ENCODE measurements around the gene CRNKL1. TPM values are rescaled to one million over a fixed set of nuclear protein-coding genes. Genes with fewer than 3 reads are reported as not detected.

CRNKL1 gene
- total RNA-seq, 1 donor: 33.7 TPM

GRCh38 chr20:20095114-20095872 is 43.0 kb upstream of the CRNKL1 start:
- TF ChIP-seq, protein P1, sequence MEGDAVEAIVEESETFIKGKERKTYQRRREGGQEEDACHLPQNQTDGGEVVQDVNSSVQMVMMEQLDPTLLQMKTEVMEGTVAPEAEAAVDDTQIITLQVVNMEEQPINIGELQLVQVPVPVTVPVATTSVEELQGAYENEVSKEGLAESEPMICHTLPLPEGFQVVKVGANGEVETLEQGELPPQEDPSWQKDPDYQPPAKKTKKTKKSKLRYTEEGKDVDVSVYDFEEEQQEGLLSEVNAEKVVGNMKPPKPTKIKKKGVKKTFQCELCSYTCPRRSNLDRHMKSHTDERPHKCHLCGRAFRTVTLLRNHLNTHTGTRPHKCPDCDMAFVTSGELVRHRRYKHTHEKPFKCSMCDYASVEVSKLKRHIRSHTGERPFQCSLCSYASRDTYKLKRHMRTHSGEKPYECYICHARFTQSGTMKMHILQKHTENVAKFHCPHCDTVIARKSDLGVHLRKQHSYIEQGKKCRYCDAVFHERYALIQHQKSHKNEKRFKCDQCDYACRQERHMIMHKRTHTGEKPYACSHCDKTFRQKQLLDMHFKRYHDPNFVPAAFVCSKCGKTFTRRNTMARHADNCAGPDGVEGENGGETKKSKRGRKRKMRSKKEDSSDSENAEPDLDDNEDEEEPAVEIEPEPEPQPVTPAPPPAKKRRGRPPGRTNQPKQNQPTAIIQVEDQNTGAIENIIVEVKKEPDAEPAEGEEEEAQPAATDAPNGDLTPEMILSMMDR (IDR thresholded peaks at IDR 0.05; ENCODE audit: extremely low read depth, low read depth, low read length): no peak
- Histone ChIP-seq H3K4me1 (ENCODE audit: insufficient read depth, low read length) (no peaks in the 10 kb centered on the region), H4K20me1 (ENCODE audit: insufficient read depth, low read length) (no peaks in the 10 kb centered on the region), H3K4me2 (ENCODE audit: insufficient read depth, low read length) (no peak overlapping the region), H3K27ac (ENCODE audit: low read depth, low read length) (no peak overlapping the region), H3K9me3 (ENCODE audit: low read depth, low read length) (no peaks in the 10 kb centered on the region), H3K4me3 (ENCODE audit: insufficient read depth, low read length) (no peak overlapping the region), H3K79me2 (ENCODE audit: insufficient read depth, low read length) (no peaks in the 10 kb centered on the region), H3K27me3 (ENCODE audit: insufficient read depth, low read length) (no peaks in the 10 kb centered on the region), H2AFZ (ENCODE audit: low read length) (no peak overlapping the region), H3K36me3 (ENCODE audit: insufficient read depth, low read length) (no peaks in the 10 kb centered on the region)
- DNase-seq (ENCODE audit: insufficient read length, low spot score, missing footprints): no peak

GRCh38 chr20:20094410-20094809 is 42.1 kb upstream of the CRNKL1 start:
- Histone ChIP-seq H3K9me3 (ENCODE audit: low read depth, low read length) (no peaks in the 10 kb centered on the region), H3K4me3 (ENCODE audit: insufficient read depth, low read length) (no peak overlapping the region), H3K4me2 (ENCODE audit: insufficient read depth, low read length) (no peak overlapping the region), H4K20me1 (ENCODE audit: insufficient read depth, low read length) (no peaks in the 10 kb centered on the region), H3K36me3 (ENCODE audit: insufficient read depth, low read length) (no peaks in the 10 kb centered on the region), H3K27ac (ENCODE audit: low read depth, low read length) (no peak overlapping the region), H3K4me1 (ENCODE audit: insufficient read depth, low read length) (no peaks in the 10 kb centered on the region), H3K79me2 (ENCODE audit: insufficient read depth, low read length) (no peaks in the 10 kb centered on the region), H3K27me3 (ENCODE audit: insufficient read depth, low read length) (no peaks in the 10 kb centered on the region), H2AFZ (ENCODE audit: low read length) (peak overlapping the region; percentile 37)
- no peak for DNase-seq (ENCODE audit: insufficient read length, low spot score, missing footprints)
- TF ChIP-seq, protein P1 (IDR thresholded peaks at IDR 0.05; ENCODE audit: extremely low read depth, low read depth, low read length): no peak

GRCh38 chr20:20092827-20093226 is 40.6 kb upstream of the CRNKL1 start:
- Histone ChIP-seq H3K36me3 (ENCODE audit: insufficient read depth, low read length) (no peaks in the 10 kb centered on the region), H3K79me2 (ENCODE audit: insufficient read depth, low read length) (no peaks in the 10 kb centered on the region), H3K27ac (ENCODE audit: low read depth, low read length) (no peak overlapping the region), H3K4me2 (ENCODE audit: insufficient read depth, low read length) (no peak overlapping the region), H3K9me3 (ENCODE audit: low read depth, low read length) (no peaks in the 10 kb centered on the region), H3K4me1 (ENCODE audit: insufficient read depth, low read length) (no peaks in the 10 kb centered on the region), H3K27me3 (ENCODE audit: insufficient read depth, low read length) (no peaks in the 10 kb centered on the region), H2AFZ (ENCODE audit: low read length) (no peak overlapping the region), H4K20me1 (ENCODE audit: insufficient read depth, low read length) (no peaks in the 10 kb centered on the region), H3K4me3 (ENCODE audit: insufficient read depth, low read length) (no peak overlapping the region)
- no peak for DNase-seq (ENCODE audit: insufficient read length, low spot score, missing footprints)
- TF ChIP-seq, protein P1 (IDR thresholded peaks at IDR 0.05; ENCODE audit: extremely low read depth, low read depth, low read length): no peak

DNA sequence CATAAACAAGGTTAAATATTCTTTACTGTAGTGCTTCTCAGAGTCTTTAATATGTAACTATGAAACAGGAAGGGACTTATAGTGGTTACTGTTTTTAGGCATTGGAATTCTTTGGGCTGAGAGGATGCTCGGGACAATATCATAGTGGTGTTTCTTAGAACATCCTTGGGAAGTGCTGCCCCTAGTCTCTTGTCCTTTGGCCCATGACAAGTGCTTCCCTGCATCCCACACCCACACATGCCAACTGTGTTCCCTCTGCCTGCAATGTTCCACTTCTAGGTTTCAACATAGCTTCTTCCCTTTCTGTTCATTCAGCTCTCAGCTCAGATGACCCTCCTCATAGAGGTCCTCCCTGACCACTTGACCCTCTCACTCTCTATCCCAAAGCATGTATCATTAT is 37.7 kb upstream of the CRNKL1 start:
- Histone ChIP-seq H3K27me3 (ENCODE audit: insufficient read depth, low read length) (no peaks in the 10 kb centered on the region), H3K4me1 (ENCODE audit: insufficient read depth, low read length) (no peaks in the 10 kb centered on the region), H2AFZ (ENCODE audit: low read length) (no peak overlapping the region), H3K4me2 (ENCODE audit: insufficient read depth, low read length) (no peak overlapping the region), H3K9me3 (ENCODE audit: low read depth, low read length) (no peaks in the 10 kb centered on the region), H3K4me3 (ENCODE audit: insufficient read depth, low read length) (no peak overlapping the region), H4K20me1 (ENCODE audit: insufficient read depth, low read length) (no peaks in the 10 kb centered on the region), H3K36me3 (ENCODE audit: insufficient read depth, low read length) (no peaks in the 10 kb centered on the region), H3K79me2 (ENCODE audit: insufficient read depth, low read length) (no peaks in the 10 kb centered on the region), H3K27ac (ENCODE audit: low read depth, low read length) (no peak overlapping the region)
- TF ChIP-seq, protein P1 (IDR thresholded peaks at IDR 0.05; ENCODE audit: extremely low read depth, low read depth, low read length): no peak
- no peak for DNase-seq (ENCODE audit: insufficient read length, low spot score, missing footprints)

All from osteoblast (primary cell).